Measurements from ENCODE around the gene DHX34.
"Not testable (repeated sequence)": the region's sequence is repeated elsewhere in the genome, so short reads cannot be mapped to it uniquely, and the experiment has no call there.

DNA sequence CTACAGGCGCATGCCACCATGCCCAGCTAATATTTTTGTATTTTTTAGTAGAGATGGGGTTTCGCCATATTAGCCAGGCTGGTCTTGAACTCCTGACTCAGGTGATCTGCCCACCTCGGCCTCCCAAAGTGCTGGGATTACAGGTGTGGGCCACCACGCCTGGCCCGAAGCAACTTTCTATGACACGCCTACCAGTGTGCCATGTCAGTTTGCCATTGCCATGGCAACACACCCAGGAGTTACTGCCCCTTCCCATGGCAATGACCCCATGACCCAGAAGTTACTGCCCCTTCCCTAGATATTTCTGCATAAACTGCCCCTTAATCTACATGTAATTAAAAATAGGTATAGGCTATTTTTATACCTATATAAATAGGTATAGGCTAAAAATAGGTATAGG is 3.1 kb upstream of the DHX34 start:
- TF ChIP-seq ZNF384 (IDR thresholded peaks at IDR 0.05; ENCODE audit: low read depth, low read length); NR3C1 (CRISPR knock-in tag; IDR thresholded peaks at IDR 0.05): not testable (repeated sequence)
